Neural progenitor cell (in vitro differentiated cells): ENCODE measurements around the gene SLC25A22. TPM values are rescaled to one million over a fixed set of nuclear protein-coding genes. Genes with fewer than 3 reads are reported as not detected.
A peak's percentile ranks its signal among the peaks of the same experiment; 100 is the strongest.

Experiments
- DNase-seq: peaks from one replicate; pipeline ENCODE4 v3.0.0-alpha.2; 2016; ENCODE audit warnings: low spot score
- H2AFZ ChIP-seq: fragments of 200-600 bp; sonication (generic); replicated peaks from 2 replicates; pipeline ENCODE4 v1.6.1; 2016; ENCODE audit warnings: antibody characterized with exemption
- H3F3A ChIP-seq: fragments of 200-600 bp; sonication (generic); 2 replicates; pipeline ENCODE4 v1.6.1; 2016; ENCODE audit warnings: antibody characterized with exemption, low read depth
- H3K27ac ChIP-seq: fragments of 200-600 bp; sonication (generic); 2 replicates; pipeline ENCODE4 v1.5.1; 2016; ENCODE audit warnings: mild to moderate bottlenecking
- H3K27me3 ChIP-seq: fragments of 200-600 bp; sonication (generic); 2 replicates; pipeline ENCODE4 v1.6.1; 2016; ENCODE audit warnings: mild to moderate bottlenecking, moderate library complexity
- H3K36me3 ChIP-seq: fragments of 200-600 bp; sonication (generic); 2 replicates; pipeline ENCODE4 v1.5.1; 2016
- H3K4me1 ChIP-seq: fragments of 200-600 bp; sonication (generic); 2 replicates; pipeline ENCODE4 v1.6.1; 2016; ENCODE audit warnings: mixed run types
- H3K4me2 ChIP-seq: fragments of 200-600 bp; sonication (generic); 2 replicates; pipeline ENCODE4 v1.6.1; 2016
- H3K4me3 ChIP-seq: fragments of 200-600 bp; sonication (generic); 2 replicates; pipeline ENCODE4 v1.5.1; 2016
- H3K79me2 ChIP-seq: fragments of 200-600 bp; sonication (generic); 2 replicates; pipeline ENCODE4 v1.6.1; 2016; ENCODE audit warnings: low read depth
- H3K9ac ChIP-seq: fragments of 200-600 bp; sonication (generic); 2 replicates; pipeline ENCODE4 v1.6.1; 2016
- H3K9me3 ChIP-seq: fragments of 200-600 bp; sonication (generic); 2 replicates; pipeline ENCODE4 v1.5.1; 2016; ENCODE audit warnings: low read depth
- H4K20me1 ChIP-seq: fragments of 200-600 bp; sonication (generic); 2 replicates; pipeline ENCODE4 v1.6.1; 2016; ENCODE audit warnings: low read depth
- H3K27ac Mint-ChIP-seq: 3 replicates; pipeline ENCODE4 v1.8.0; 2021; ENCODE audit warnings: mixed read lengths
- H3K27me3 Mint-ChIP-seq: 2 replicates; pipeline ENCODE4 v1.8.0; 2022; ENCODE audit warnings: low read depth, mild to moderate bottlenecking, inconsistent platforms, moderate library complexity, mixed read lengths; ENCODE audit not compliant: insufficient read depth
- H3K36me3 Mint-ChIP-seq: 3 replicates; pipeline ENCODE4 v1.8.0; 2021; ENCODE audit warnings: mixed read lengths
- H3K4me1 Mint-ChIP-seq: 3 replicates; pipeline ENCODE4 v1.8.0; 2021; ENCODE audit warnings: mixed read lengths
- H3K4me3 Mint-ChIP-seq: 3 replicates; pipeline ENCODE4 v1.8.0; 2021; ENCODE audit warnings: mild to moderate bottlenecking, moderate library complexity, mixed read lengths
- H3K9me3 Mint-ChIP-seq: 3 replicates; pipeline ENCODE4 v1.8.0; 2020; ENCODE audit warnings: mixed read lengths
- CTCF ChIP-seq: fragments of 200-600 bp; sonication (generic); IDR thresholded peaks from 2 replicates; pipeline ENCODE4 v1.5.1; 2017; ENCODE audit warnings: antibody characterized with exemption, mild to moderate bottlenecking
- EZH2 ChIP-seq: fragments of 200-600 bp; sonication (generic); IDR thresholded peaks from 2 replicates; pipeline ENCODE4 v1.6.1; 2017; ENCODE audit warnings: antibody characterized with exemption, mild to moderate bottlenecking, moderate library complexity
- EZH2phosphoT487 ChIP-seq: fragments of 200-600 bp; sonication (generic); IDR thresholded peaks from 2 replicates; pipeline ENCODE4 v1.6.1; 2017; ENCODE audit warnings: antibody characterized with exemption
- total RNA-seq: library from RNA; depleted of rRNA; stranded (reverse); fragments of >200 nt; gene quantifications from 2 replicates; pipeline ENCODE4 v1.2.3, GENCODE V29; 2015; ENCODE audit warnings: low replicate concordance

Gene SLC25A22
- total RNA-seq, 1 donor from 2014 or later, result 11.0 TPM

DNA sequence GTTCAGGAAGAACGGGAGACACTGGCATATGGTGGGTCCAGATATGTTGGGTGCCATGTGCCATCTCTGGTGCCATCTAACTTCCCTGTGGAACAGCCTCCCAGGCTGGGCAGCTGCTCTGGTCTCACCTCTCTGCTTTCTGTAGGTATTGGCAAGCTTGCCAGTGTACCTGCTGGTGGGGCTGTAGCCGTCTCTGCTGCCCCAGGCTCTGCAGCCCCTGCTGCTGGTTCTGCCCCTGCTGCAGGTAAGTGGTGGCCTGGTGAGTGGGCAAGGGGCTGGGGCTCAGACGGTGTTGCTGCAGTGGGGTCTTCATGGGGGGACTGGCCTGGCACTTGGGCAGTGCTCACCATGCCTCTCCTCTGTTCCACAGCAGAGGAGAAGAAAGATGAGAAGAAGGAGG is 14.3 kb upstream of the SLC25A22 start:
- peaks cover 7% of the 10 kb centered on the region for H3K27me3 Mint-ChIP-seq
- TF ChIP-seq CTCF (no peak), EZH2phosphoT487 (no peak), EZH2 (no peak)
- H3K9me3 ChIP-seq, result no peaks in the 10 kb centered on the region
- H3K4me3 Mint-ChIP-seq, result peak overlapping the region; percentile 52
- H3K9me3 Mint-ChIP-seq, result no peaks in the 10 kb centered on the region
- peaks cover 3% of the 10 kb centered on the region for H3K36me3 ChIP-seq
- no peak overlapping the region for H3K4me2 ChIP-seq
- H2AFZ ChIP-seq, result no peak overlapping the region
- no peak overlapping the region for H3K27ac Mint-ChIP-seq
- H4K20me1 ChIP-seq, result peaks cover 24% of the 10 kb centered on the region
- H3K36me3 Mint-ChIP-seq, result peaks cover 13% of the 10 kb centered on the region
- peaks cover 57% of the 10 kb centered on the region for H3F3A ChIP-seq
- H3K27me3 ChIP-seq, result no peaks in the 10 kb centered on the region
- peaks cover 43% of the 10 kb centered on the region for H3K79me2 ChIP-seq
- no peak for DNase-seq
- H3K27ac ChIP-seq, result no peak overlapping the region
- H3K4me3 ChIP-seq, result no peak overlapping the region
- H3K4me1 ChIP-seq, result peaks cover 15% of the 10 kb centered on the region
- peaks cover 21% of the 10 kb centered on the region for H3K4me1 Mint-ChIP-seq
- no peak overlapping the region for H3K9ac ChIP-seq

- TF ChIP-seq EZH2phosphoT487 (no peak), EZH2 (no peak)
- H3K4me2 ChIP-seq, result peak overlapping the region; percentile 90
- peaks cover 44% of the 10 kb centered on the region for H3K79me2 ChIP-seq
- H3K36me3 ChIP-seq, result peaks cover 3% of the 10 kb centered on the region
- peaks cover 24% of the 10 kb centered on the region for H4K20me1 ChIP-seq
- H3K4me3 Mint-ChIP-seq, result peak overlapping the region; percentile 91
- peaks cover 13% of the 10 kb centered on the region for H3K36me3 Mint-ChIP-seq
- no peak for DNase-seq
- H3K9ac ChIP-seq, result no peak overlapping the region
- H3K4me1 Mint-ChIP-seq, result peaks cover 21% of the 10 kb centered on the region
- H3K4me1 ChIP-seq, result peaks cover 15% of the 10 kb centered on the region
- no peaks in the 10 kb centered on the region for H3K27me3 ChIP-seq
- no peaks in the 10 kb centered on the region for H3K9me3 Mint-ChIP-seq
- H3K4me3 ChIP-seq, result peak overlapping the region; percentile 86
- H3K27me3 Mint-ChIP-seq, result peaks cover 5% of the 10 kb centered on the region
- H2AFZ ChIP-seq, result no peak overlapping the region
- H3K9me3 ChIP-seq, result no peaks in the 10 kb centered on the region
- H3K27ac ChIP-seq, result no peak overlapping the region
- H3K27ac Mint-ChIP-seq, result no peak overlapping the region
- H3F3A ChIP-seq, result peaks cover 60% of the 10 kb centered on the region
Measured at GRCh38 chr11:811446-812245, 13.6 kb upstream of the SLC25A22 start.

GRCh38 chr11:810040-810567 is 12.0 kb upstream of the SLC25A22 start:
- Mint-ChIP-seq H3K27me3 (peaks cover 5% of the 10 kb centered on the region), H3K4me1 (peaks cover 27% of the 10 kb centered on the region), H3K4me3 (peak overlapping the region; percentile 94), H3K9me3 (no peaks in the 10 kb centered on the region), H3K36me3 (peaks cover 11% of the 10 kb centered on the region), H3K27ac (no peak overlapping the region)
- Histone ChIP-seq H3K79me2 (peaks cover 44% of the 10 kb centered on the region), H3K27ac (no peak overlapping the region), H3K9me3 (no peaks in the 10 kb centered on the region), H3K4me3 (peak overlapping the region; percentile 86), H4K20me1 (peaks cover 24% of the 10 kb centered on the region), H3K27me3 (no peaks in the 10 kb centered on the region), H3F3A (peaks cover 65% of the 10 kb centered on the region), H2AFZ (no peak overlapping the region), H3K4me1 (peaks cover 15% of the 10 kb centered on the region), H3K4me2 (peak overlapping the region; percentile 90), H3K36me3 (peaks cover 3% of the 10 kb centered on the region), H3K9ac (peak overlapping the region; percentile 91)
- no peak for TF ChIP-seq CTCF
- TF ChIP-seq EZH2phosphoT487, result no peak
- TF ChIP-seq EZH2, result no peak
- no peak for DNase-seq
